Uterus (tissue), 2 donors: ENCODE data around the gene SSBP1.

Experiments used
- CTCF ChIP-seq, 4 experiments: fragments of 200-600 bp in 2 of 4; fragments of 450-650 bp in 2 of 4; sonication (generic) in 2 of 4; IDR thresholded peaks; one replicate each; pipeline ENCODE4 v1.5.1; 2016 to 2019; ENCODE audit warnings: antibody characterized with exemption in 4 of 4, mild to moderate bottlenecking in 2 of 4, moderate library complexity in 1 of 4
- POLR2A ChIP-seq, 2 donors: fragments of 450-650 bp; IDR thresholded peaks; one replicate each; pipeline ENCODE4 v1.6.1; 2016; ENCODE audit warnings: antibody characterized with exemption in 2 of 2, mild to moderate bottlenecking in 1 of 2, moderate library complexity in 1 of 2

GRCh38 chr7:141729020-141729419, 9.1 kb upstream of the SSBP1 start:
- TF ChIP-seq POLR2A (IDR thresholded peaks at IDR 0.05): no peak
- no peak for TF ChIP-seq CTCF (IDR thresholded peaks at IDR 0.05)
